ENCODE measurements around the gene MCOLN2. TPM values are rescaled to one million over a fixed set of nuclear protein-coding genes. Genes with fewer than 3 reads are reported as not detected.

Gene MCOLN2
- total RNA-seq, 2 experiments from 2014 or later: 104 to 188 TPM

GRCh38 chr1:84959294-84959693 lies 37.6 kb downstream of the MCOLN2 start:
- CTCF ChIA-PET (ENCODE audit: unreplicated experiment): no interaction called here
- POLR2A ChIA-PET: interaction anchor here (1.1 to 1.7 kb wide), 5 partner anchors 9 to 32 kb away, joined by 3 to 5 read pairs (median 4); no protein-coding TSS in a partner anchor
- Histone ChIP-seq H3K36me3 (ENCODE audit: insufficient read depth, low read length) (peaks cover 98% of the 10 kb centered on the region), H3K4me2 (ENCODE audit: low read length) (no peak overlapping the region), H3K4me1 (ENCODE audit: insufficient read depth, low read length, poor library complexity, severe bottlenecking) (no peaks in the 10 kb centered on the region), H3K4me3 (ENCODE audit: low read depth, low read length, poor library complexity, severe bottlenecking) (no peak overlapping the region), H2AFZ (ENCODE audit: low read length) (no peak overlapping the region), H3K27ac (ENCODE audit: low read depth, low read length, poor library complexity, severe bottlenecking) (no peak overlapping the region), H3K9me3 (ENCODE audit: low read length) (no peaks in the 10 kb centered on the region), H3K79me2 (ENCODE audit: insufficient read depth, low read depth, low read length) (no peaks in the 10 kb centered on the region), H4K20me1 (ENCODE audit: insufficient read depth, low read length) (no peaks in the 10 kb centered on the region), H3K9me2 (ENCODE audit: insufficient read depth, low read length) (no peaks in the 10 kb centered on the region)
- intact Hi-C loops (cut with micrococcal nuclease; ENCODE audit: unreplicated experiment): no loop called here
- TF ChIP-seq, protein P1, sequence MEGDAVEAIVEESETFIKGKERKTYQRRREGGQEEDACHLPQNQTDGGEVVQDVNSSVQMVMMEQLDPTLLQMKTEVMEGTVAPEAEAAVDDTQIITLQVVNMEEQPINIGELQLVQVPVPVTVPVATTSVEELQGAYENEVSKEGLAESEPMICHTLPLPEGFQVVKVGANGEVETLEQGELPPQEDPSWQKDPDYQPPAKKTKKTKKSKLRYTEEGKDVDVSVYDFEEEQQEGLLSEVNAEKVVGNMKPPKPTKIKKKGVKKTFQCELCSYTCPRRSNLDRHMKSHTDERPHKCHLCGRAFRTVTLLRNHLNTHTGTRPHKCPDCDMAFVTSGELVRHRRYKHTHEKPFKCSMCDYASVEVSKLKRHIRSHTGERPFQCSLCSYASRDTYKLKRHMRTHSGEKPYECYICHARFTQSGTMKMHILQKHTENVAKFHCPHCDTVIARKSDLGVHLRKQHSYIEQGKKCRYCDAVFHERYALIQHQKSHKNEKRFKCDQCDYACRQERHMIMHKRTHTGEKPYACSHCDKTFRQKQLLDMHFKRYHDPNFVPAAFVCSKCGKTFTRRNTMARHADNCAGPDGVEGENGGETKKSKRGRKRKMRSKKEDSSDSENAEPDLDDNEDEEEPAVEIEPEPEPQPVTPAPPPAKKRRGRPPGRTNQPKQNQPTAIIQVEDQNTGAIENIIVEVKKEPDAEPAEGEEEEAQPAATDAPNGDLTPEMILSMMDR (conservative IDR thresholded peaks at IDR 0.05; ENCODE audit: low read length): no peak
- TF ChIP-seq EZH2phosphoT487 (IDR thresholded peaks at IDR 0.05; ENCODE audit: borderline replicate concordance, low read depth, low read length): no peak
- no peak for DNase-seq (ENCODE audit: low spot score)
- BruUV-seq (replicated peaks): no TSS peak

GRCh38 chr1:84957966-84958365 lies 38.9 kb downstream of the MCOLN2 start:
- Histone ChIP-seq H3K4me1 (ENCODE audit: insufficient read depth, low read length, poor library complexity, severe bottlenecking) (no peaks in the 10 kb centered on the region), H3K9me2 (ENCODE audit: insufficient read depth, low read length) (no peaks in the 10 kb centered on the region), H2AFZ (ENCODE audit: low read length) (no peak overlapping the region), H3K9me3 (ENCODE audit: low read length) (no peaks in the 10 kb centered on the region), H3K27ac (ENCODE audit: low read depth, low read length, poor library complexity, severe bottlenecking) (no peak overlapping the region), H3K79me2 (ENCODE audit: insufficient read depth, low read depth, low read length) (no peaks in the 10 kb centered on the region), H3K4me3 (ENCODE audit: low read depth, low read length, poor library complexity, severe bottlenecking) (no peak overlapping the region), H3K4me2 (ENCODE audit: low read length) (no peak overlapping the region), H3K36me3 (ENCODE audit: insufficient read depth, low read length) (peaks cover 97% of the 10 kb centered on the region), H4K20me1 (ENCODE audit: insufficient read depth, low read length) (no peaks in the 10 kb centered on the region)
- intact Hi-C loops (cut with micrococcal nuclease; ENCODE audit: unreplicated experiment): no loop called here
- TF ChIP-seq, protein P1 (conservative IDR thresholded peaks at IDR 0.05; ENCODE audit: low read length): no peak
- POLR2A ChIA-PET: interaction anchor here (0.6 to 1.7 kb wide), 7 partner anchors 10 to 41 kb away, joined by 3 to 10 read pairs (median 3); no protein-coding TSS in a partner anchor
- BruUV-seq (replicated peaks): no TSS peak
- CTCF ChIA-PET (ENCODE audit: unreplicated experiment): no interaction called here
- no peak for DNase-seq (ENCODE audit: low spot score)

GRCh38 chr1:84956655-84957054 lies 40.3 kb downstream of the MCOLN2 start:
- Histone ChIP-seq H2AFZ (ENCODE audit: low read length) (no peak overlapping the region), H3K4me3 (ENCODE audit: low read depth, low read length, poor library complexity, severe bottlenecking) (no peak overlapping the region), H3K9me3 (ENCODE audit: low read length) (no peaks in the 10 kb centered on the region), H4K20me1 (ENCODE audit: insufficient read depth, low read length) (no peaks in the 10 kb centered on the region), H3K79me2 (ENCODE audit: insufficient read depth, low read depth, low read length) (no peaks in the 10 kb centered on the region), H3K4me1 (ENCODE audit: insufficient read depth, low read length, poor library complexity, severe bottlenecking) (no peaks in the 10 kb centered on the region), H3K9me2 (ENCODE audit: insufficient read depth, low read length) (no peaks in the 10 kb centered on the region), H3K4me2 (ENCODE audit: low read length) (no peak overlapping the region), H3K27ac (ENCODE audit: low read depth, low read length, poor library complexity, severe bottlenecking) (no peak overlapping the region), H3K36me3 (ENCODE audit: insufficient read depth, low read length) (peaks cover 97% of the 10 kb centered on the region)
- DNase-seq (ENCODE audit: low spot score): no peak
- BruUV-seq (replicated peaks): no TSS peak
- ChIA-PET CTCF (ENCODE audit: unreplicated experiment) (interaction anchor here (1.6 kb wide), 1 partner anchor 12 kb away, joined by 3 read pairs; no protein-coding TSS in a partner anchor), POLR2A (interaction anchor here (0.7 to 1.7 kb wide), 5 partner anchors 8 to 112 kb away, joined by 3 to 10 read pairs (median 5); no protein-coding TSS in a partner anchor)
- intact Hi-C loops (cut with micrococcal nuclease; ENCODE audit: unreplicated experiment): no loop called here
- TF ChIP-seq EZH2phosphoT487 (IDR thresholded peaks at IDR 0.05; ENCODE audit: borderline replicate concordance, low read depth, low read length): no peak
- TF ChIP-seq, protein P1 (conservative IDR thresholded peaks at IDR 0.05; ENCODE audit: low read length): no peak
